Fibroblast of peridontal ligament (primary cell): ENCODE results near the gene ARPC5.
A peak's percentile ranks its signal among the peaks of the same experiment; 100 is the strongest.

Experiments used
- DNase-seq: peaks from one replicate; pipeline ENCODE4 v3.0.0-alpha.2; 2010; ENCODE audit errors: extremely low read depth

The ARPC5 gene

DNA sequence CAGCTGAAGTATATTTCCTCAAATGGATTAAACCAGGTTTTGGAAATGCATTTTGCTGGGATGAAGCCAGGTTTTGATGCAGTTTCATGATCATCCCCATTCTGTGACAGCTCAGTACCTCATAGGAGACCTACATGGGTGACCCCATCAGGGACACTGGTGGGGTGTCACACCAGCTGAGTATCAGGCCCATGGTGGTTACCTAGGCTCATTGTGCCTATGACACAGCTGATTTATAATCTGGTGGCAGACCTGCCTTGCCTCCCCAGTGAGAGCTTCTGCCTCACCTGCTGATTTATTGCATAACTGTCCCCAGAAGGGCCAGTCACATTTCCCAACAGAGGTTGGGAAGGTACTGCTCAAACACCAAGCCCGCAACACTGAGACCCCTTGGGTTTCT lies 49.1 kb downstream of the ARPC5 start:
- DNase-seq: no peak

DNA sequence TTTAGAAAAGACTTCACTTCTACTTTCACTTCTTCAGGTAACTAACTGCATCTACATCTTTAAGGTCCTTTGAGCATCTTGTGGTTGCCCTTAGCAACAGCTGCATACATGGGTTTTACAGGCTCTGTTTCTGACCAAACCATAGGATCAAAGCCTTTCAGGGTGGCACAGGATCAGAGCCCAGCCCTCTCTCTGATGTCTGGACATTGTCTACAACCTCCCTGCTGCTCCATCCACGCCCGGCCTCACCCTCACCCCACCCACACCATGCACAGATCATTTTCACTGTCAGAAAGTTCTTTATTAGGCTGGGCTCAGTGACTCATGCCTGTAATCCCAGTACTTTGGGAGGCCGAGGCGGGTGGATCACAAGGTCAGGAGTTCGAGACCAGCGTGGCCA lies 50.5 kb downstream of the ARPC5 start:
- DNase-seq: no peak

DNA sequence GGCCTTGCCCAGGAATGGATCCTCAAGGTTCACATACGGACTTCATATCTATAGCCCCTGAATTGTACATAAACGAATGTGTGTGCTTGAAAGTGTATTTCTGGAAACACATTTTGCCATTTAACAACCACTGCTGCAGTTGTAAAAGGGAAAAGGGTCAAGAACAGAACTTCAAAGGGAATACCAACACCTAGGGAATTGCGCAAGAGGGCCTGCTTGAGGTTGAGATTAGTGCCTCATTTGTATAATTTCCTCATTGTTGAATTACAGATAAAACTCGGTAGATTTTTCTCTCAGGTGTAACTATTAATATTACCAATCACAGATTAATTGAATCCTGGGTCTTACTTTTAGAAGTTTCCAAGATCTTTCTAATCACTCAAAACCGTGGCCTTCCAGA lies 51.4 kb downstream of the ARPC5 start:
- DNase-seq: no peak

DNA sequence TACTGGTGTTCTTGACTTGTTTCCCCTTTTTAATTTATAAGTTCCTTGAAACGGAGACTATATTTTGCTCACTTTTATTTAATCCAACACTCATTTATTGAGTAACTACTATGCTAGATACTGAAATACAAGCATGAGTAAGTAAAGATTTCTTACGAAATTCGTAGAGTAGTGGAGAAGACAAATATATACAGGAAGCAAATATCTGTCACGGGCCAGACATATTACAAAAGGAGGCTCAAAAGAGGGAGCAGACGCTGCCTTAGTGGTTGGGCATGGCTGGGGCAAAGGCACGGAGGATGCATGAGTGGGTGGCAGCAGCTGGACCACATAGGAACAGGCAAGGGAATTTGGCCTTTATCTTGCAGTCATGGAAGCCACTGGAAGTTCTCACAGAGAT lies 52.1 kb downstream of the ARPC5 start:
- DNase-seq: peak; percentile 37

DNA sequence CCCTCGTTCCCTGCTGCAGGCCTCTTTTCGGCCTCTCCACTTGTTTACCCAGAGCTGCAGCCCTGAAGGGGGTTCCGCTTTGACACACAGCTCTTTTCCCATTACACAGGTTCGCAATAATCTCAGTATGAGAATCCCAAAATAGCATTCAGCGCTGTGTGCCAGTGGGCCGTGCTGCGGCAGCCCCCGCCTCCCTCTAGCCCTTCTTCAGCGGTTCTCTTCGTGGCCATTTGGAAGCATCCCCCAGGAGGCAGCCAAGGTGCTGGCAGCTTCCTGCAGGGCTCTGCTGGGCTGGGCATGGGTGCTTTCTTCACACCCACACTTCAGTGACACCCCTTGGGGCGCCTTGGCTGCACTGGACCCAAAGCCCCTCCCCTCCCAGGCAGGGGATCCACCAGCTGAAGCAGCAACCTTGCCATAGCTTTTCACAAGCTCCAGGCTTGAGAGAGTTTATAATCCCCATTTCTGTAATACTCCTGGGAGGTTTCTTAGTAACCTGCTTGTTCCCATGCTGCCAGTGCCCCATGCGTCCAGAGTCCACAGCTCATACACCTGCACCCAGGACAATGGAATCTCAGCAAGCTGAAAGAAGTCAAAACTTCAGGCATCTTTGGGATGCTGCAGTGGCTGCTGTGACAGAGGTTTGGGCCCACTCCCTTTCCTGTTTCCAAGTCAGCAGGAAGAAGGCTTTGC lies 53.4 kb downstream of the ARPC5 start:
- DNase-seq: no peak

DNA sequence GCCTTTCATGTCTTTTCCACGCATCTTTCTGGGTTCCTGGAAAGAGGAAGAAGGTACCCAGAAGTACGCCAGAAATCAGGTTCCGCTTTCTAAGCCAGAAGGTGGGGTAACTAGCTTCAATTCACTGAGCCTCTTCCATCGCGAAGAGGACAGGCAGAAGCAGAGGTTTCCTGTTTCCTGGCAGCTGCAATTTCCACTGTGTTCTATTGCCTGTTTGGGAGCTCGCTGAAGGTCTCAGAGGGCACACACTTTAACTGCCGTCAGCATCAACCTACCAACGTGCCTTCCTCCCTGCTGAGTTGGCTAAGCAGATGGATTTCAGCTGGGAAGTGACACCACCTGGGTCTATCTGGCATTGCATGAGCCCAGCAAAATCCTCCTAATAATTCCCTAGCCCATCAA lies 55.3 kb downstream of the ARPC5 start:
- DNase-seq: peak; percentile 15

DNA sequence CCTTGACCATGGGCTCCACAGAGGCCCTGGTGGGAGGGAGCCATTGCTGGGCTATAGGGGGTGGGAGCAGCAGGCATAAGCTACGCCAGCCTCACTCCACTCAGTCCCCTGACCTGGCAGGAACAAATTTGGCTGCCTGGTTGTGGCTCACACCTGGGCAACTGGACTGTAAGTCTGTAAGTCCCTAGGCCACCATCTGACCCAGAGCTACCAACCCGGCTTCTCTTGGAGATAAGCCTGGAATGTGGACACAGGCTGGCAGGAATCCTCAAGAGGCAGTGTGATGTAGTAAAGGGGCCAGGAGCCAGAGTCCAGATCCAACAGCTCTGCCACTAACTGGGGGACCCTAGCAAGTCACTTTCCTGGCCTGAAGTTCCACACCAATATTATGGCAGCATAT lies 56.7 kb downstream of the ARPC5 start:
- no peak for DNase-seq

DNA sequence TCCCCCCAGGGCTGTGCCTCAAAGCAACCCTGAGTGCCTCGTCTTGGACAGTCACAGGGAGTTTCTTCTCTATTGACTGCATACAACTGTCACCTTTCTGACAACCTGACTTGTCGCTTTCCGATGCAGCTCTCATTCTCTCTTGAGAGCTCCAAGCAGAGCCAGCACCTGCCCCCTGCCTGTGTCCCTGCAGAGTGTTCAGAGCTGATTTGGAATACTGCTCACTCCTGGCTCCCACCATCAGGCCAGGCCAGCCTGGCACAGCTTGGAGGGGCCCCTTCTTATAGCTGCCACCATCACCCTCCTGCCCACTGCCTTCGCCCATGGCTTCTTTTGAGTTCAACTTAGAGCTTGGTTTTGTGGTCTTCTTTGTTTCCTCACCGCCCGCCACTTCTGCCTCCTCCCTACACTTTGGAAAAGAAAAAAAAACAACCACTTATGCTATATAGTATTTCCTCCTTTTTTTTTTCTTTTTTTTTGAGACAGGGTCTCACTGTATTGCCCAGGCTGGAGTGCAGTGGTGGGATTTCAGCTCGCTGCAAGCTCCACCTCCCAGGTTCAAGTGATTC lies 57.6 kb downstream of the ARPC5 start:
- DNase-seq: no peak

DNA sequence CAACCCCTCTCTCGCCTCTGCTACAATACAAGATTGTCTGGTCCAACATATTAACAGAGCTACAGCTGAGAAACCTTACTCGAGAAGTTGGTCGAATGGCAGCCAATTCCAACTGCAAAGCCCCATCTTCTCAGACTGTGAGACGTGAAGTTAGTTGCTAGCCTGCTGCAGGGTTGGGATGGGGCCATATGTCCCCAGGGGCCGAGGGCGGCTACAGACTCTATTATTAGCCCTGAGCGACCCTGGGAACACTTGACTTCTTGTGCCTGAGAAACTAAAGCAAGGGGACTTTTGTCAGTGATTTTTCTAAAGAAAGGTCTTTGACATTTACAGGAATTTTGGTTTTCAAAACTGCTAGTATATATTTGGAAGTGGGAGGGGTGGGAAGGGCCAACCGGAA lies 59.0 kb downstream of the ARPC5 start:
- DNase-seq: no peak

DNA sequence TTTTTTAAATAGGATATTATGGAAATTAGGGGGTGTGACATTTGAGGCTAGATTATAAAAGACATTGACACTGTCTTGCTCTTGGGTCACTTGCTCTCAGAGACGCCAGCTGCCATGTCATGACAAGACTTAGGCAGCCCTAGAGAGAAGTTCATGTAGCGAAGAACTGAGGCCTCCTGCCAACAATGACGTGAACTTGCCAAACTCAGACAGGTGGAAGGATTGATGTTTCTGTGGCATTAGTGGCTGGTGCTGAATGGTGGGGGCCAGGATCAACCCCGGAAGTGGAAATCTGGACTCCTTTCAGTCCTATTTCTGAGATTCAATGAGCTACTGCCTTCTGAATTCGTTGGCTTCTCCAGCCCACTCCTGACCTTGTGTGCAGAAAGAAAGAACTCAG lies 60.0 kb downstream of the ARPC5 start:
- no peak for DNase-seq

DNA sequence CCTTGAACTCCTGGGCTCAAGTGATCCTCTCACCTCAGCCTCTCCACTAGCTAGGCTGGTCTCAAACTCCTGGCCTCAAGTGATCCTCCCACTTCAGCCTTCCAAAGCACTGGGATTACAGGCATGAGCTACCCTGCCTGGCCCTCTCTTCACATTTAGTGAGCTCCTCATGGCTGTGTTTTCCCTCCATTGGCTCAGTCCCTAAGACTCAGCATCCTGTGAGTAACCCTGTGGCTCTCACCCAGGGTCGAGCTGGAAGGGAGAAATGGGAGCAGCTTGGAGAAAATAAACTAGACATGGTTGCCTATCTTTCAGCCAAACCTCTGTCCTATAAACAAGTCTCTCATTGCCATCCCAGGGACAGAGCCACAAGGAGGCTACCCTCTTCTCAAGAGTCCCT lies 62.9 kb downstream of the ARPC5 start:
- no peak for DNase-seq

DNA sequence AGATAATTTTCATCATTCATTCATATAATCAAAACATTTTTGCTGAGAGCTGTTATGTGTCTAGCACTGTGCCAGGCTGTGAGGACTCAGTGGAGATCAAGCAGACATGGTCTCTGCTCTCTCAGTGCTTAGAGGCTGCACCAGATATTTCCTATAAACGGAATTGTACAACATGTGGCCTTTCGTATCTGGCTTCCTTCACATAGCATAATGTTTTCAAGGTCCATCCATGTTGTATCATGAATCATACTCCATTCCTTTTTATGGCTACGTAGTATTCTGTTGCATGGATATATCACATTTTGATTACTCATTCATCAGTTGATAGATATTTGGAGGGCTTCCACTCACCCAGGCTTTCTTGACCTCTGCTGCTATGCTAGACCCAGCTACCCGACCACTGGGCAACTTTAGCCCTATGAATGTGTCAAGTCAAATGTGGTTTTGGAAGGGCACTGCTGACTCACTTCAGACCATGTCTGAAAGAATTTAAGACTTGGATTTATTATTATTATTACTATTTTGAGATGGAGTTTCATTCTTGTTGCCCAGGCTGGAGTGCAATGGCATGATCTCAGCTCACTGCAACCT lies 63.8 kb downstream of the ARPC5 start:
- peak; percentile 41 for DNase-seq
